T-helper 1 cell (primary cell): Measurements from ENCODE around the gene ZNF48.

Experiments used
- DNase-seq, 5 donors: peaks; one replicate each; pipeline ENCODE4 v3.0.0-alpha.2; 2012 to 2020

ZNF48 gene

DNA sequence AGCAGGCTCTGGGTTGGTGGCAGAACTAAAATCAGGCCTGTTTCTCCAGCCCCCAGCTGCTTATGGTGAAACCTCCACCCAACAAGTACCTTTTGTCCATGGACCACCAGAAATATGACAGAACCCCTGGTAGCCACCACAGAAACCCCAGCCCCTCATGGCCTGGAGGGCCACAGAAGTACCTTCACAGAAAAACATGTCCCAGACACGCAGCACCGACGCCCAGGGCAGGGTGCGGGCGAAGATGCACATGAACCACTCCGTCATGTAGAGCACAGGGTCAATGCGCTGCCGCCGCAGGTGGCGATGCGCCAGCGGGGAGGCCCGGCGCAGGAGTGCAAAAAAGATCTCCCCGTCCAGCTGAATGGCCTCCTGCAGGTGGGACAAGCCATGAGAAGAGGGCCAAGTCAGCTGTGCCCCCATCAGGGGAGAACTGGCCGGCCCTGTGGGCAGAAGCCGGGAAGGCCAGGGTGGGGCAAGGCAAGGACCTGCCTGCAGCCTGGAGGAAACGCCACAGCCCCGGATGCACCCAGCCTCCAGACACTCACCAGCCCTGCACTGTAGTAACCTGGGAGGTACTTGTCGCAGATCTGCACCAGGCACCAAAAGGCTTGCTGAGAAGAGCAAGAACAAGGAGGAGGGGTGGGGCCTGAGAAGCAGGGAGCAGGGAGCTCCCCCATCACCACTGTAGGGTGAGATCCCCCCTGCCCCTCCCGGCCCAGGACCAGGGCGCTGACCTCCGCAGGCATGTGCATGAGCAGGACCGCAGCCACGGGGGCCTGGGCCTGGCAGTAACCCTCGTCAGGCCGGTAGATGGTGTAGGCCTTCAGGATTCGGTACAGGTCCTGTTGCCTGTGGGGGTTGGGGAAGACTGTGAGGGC is 36.0 kb upstream of the ZNF48 start:
- no peak for DNase-seq

DNA sequence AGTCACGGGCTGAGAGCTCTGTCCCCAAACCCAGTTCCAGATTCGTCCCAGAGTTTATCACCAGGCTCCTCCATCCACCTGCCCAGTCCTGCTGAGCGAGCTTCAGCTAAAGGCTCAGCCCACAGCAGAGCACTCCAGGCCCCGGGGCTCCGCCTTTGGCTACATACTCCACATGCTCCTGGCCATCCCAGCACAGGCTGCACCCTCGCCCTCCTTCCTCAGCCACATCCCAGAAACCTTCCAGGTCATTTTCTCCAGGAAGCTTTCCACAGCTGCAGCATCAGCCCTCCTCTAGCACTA is 35.4 kb upstream of the ZNF48 start:
- no peak for DNase-seq

DNA sequence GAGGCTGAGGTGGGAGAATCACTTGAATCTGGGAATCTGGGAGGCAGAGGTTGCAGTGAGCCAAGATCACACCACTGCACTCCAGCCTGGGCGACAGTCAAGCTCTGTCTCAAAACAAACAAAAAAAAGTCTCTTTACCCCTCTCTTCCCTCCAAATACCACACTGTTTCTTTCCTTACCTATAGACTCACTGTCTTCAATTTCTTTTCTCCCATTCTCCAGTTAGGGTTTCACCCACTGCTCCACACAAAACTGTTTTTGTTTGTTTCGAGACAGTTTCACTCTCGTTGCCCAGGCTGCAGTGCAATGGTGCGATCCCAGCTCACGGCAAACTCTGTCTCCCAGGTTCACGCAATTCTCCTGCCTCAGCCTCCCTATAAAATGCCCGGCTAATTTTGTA is 34.0 kb upstream of the ZNF48 start:
- no peak for DNase-seq

DNA sequence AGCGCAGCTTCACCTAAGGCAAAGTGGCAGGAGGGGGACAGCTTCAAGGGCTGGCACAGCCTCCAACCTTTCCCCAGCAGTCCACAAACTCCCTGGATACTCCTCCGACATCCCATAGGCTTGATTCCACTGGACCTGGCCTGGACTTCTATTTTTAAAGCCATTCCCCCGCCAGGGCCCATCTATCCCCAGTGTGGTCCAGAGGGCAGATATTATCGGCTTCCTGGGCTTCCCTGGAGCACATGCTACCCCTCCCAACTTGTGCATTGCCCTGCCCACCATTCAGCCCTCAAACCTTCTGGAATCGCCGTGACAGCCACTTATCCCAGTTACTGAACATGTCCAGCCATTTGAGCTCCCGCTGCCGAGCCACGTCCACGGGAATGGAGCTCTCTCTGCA is 30.0 kb upstream of the ZNF48 start:
- no peak for DNase-seq

DNA sequence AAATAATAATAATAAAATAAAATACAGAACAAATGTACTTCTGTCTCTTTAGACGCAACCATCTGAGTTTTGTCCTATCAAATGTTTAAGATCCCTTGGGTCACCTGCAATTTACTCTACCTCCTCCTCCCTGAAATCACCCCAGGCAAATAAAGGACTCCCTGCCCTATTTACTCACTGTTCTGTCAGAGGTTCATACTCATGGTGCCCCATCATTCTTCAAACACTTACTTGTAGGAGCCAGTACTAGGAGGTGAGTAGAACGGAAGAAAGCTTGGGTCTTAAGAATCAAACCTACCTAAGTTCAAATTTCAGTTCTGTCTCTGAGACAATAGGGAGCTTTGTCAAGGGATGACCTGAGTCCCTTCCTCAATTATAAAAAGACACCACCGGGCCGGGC is 28.7 kb upstream of the ZNF48 start:
- no peak for DNase-seq

DNA sequence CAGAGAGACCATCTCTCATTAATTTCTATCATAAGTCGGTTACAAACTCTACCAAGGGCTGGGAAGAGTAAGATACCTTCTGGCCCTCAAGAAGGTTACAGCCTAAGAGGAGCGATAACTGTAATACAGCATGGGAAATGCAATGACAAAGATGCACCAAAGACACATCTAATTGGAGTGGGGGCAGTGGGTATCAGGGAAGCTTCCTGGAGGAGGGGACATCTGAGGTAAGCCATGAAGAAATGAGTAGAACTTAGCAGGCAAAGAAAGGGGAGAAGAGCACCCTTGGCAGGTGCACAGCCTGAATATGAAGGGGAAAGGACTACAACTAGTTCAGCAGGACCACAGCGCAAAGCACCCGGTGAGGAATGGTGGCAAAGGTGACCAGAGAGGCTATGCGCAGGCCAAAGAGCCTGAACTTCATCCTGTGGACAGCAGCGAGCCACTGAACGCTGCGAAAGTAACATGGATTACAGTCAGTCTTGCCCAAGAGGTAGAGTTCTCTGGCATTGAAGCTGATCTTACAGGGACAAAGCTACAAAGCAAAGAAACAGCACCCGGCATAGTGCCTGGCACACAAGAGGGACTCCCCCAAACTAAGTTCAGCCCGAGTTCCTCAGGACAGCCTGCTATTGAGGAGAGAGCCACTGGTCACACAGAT is 27.7 kb upstream of the ZNF48 start:
- no peak for DNase-seq

DNA sequence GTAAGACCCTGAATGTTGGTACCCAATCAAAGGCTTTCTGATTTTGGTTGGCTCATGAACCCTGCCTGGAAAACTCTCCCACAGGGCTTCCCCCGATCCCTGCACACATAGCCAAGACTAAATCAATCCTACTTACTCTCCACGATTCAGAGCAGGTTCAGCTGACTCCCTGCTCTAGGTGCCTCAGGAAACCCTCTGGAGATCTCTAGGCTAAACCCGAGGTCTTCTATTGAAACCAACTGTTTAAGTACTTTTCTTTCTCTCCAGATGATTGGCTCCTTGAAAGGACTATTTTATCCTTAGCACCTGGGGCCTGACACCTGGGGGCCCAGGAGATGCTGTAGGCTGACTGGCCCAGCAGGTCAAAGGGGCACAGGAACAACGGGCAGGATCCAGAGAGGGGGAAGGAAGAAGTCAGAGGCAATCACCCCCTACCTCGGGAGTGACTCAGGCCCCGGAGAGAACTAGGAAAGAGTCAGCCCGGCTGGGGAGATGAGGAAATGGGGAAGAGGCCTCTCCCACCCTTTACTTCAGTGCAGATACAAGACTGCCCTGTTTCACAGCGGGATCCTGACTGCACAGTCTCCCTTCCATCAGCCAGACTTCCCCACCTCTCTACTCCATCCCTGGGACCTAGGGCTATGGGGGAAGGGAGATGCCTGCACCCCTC is 27.0 kb upstream of the ZNF48 start:
- DNase-seq, result no peak

DNA sequence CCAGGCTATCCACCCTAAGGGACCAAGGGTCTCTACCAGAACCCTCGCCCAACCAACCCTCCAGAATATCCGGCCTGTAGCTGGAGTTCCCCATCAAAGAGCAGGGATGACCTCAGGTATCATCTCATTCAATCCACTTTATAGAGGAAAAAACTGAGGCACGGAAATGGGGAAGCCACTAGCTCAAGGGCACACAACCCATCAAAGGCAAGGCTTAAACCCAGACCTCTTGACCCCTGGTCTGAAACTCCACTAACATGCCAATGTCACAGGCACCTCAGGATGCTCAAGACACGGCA is 26.5 kb upstream of the ZNF48 start:
- no peak for DNase-seq

DNA sequence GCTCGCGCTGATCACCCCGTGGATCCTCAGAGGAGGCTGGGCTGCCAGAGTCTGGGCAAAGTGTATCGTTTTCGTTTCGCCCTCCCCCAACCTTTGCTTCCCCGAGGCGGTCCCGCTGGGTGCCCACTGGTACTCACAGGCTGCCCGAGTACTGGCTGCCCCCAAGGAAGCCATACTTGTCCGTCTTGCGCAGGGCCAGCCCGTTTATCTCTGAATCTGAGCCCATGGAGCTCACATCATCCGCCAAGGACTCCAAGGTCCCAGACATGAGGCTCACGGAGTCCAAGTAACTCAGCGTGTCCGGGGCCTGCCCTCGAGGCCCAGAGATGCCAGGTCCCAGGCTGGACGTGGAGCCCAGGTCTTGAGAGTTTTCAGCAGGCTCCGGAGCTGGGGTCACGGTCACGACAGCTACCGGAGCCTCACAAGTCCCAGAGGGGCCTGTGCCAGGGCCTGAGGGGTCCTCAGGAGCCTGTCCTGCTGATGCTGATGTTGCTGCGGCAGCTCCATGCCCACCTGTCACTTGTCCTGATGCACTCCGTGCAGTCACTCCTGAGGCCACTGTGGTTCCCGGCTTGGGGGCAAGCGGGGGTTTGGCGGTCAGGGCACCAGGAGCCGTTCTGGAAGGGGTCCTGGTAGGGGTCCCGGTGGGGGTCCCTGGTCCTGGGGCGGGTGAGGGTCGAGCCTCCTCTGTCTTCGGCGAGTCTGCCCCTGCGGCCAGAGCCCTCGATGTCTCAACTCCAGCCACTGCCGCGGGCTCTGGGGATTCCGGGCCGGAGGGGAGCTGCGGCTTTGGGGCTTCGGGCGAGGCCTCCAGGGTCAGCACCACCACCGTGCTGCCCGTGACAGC is 25.9 kb upstream of the ZNF48 start:
- DNase-seq, result no peak

DNA sequence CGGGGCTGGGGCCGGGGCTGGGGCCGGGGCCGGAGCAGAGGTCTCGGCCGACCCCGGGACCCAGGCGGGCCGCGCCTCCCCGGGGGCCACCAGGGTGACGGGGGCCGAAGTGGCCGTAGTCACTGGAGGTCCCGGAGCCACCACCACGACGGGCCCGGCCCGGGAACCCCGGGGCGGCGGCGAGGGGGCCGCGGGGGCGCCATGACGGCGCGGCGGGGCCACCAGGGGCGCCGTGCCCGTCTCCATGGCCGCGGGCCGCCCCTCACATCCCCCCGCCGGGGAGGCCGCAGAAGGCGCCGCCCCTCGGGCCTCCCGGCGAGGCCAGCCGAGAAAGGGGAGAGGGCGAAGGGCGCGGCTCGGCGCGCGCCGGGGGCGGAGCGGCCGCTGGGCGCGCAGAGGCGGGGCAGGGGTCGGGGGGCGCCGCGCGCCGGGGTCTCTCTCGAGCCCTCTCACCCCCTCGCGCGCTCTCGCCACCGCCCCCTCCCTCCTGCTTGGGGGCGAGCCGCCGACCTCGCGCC is 25.2 kb upstream of the ZNF48 start:
- no peak for DNase-seq

DNA sequence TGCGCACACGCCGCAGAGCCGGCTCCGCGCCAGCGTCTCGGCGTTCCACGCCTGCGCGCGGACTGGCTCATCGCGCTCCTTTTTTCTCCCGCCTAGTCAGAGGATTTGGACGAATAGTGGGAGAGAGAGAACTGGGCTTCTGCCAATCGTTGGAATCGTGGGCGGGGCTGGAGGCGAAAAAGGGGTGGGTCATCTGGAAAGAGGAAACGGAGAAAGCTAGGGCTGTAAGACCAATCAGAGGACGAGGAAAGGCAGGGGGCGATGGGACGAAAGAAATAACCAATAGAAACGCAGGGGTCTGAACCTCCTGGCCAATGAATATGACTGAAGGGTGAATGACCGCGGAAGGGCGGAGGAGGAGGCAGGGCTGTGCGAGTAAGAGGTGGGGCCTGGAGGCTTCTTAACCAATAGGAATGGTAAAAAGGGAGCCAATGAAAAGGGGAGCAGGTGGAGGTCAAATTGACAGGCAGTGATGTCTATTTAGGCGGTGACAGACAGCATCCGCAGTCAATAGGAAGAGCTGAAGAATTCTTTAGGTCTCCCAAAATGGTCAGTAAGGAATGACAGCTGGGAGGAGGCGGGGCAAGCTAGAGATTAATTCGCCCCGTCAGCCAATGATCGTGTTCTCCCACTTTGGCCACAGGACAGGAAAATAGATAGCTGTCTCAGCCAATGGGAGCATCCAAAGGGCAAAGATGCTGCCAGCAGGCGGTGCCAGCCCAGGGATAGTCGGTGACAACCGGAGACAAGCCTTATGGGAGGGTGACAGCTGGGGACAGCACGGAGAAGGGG is 24.6 kb upstream of the ZNF48 start, which contains the start of gene TBC1D10B:
TBC1D10B (minus strand) TSS at position 39 of the 792 bp plus-strand sequence. CDS start 311 bp downstream, outside the sequence.
- DNase-seq, result peak; percentile 93 to 100 (median 99)

DNA sequence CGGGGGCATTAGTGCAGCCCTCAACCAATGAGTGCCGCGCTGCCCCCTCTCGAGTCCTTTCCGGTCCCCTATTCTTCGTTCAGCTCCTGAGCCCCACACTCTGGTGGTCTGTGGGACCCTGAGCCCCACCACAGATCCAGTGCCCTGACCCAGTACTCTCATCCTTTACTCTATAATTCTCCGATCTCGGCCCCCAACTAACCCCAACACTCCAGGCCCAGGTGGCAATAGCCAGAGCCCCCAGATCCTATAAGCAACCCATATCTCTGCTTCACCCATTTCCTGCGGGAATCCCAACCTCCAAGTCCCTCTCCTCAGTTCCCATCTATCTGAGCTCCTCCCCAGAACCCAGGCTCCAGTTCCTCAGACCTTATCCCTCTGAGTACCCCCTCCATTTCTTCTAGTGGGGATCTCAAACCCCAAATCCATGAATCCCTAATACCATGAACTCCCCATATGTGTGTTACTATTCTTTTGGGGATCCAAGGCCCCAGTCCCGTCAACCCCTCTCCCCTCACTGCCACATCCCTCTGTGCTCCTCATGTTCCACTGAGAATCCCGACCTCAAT is 23.9 kb upstream of the ZNF48 start:
- DNase-seq, result no peak

DNA sequence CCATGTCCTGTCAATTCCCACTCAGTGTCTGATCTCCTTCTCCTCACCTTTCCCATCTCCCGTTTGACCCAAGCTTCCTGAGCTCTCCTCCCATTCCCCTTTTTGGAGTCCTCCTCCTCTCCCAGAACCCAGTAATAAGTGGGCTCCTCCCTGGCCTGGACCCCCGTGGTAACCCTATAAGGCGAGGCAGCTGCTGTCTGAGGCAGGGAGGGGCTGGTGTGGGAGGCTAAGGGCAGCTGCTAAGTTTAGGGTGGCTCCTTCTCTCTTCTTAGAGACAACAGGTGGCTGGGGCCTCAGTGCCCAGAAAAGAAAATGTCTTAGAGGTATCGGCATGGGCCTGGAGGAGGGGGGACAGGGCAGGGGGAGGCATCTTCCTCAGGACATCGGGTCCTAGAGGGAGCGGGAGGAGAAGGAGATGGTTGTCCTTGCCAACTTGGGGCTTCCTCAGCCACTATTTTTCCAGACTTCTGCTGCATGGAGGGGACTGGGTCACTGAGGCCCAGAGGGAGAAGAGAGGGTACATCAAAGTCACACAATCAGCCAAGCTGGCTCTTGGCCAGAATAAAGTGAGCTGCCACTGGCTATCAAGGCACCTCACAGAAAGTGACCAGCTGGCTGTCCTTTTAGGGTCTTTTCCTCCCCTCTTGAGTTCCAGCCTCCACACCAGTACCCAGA is 23.0 kb upstream of the ZNF48 start:
- no peak for DNase-seq

DNA sequence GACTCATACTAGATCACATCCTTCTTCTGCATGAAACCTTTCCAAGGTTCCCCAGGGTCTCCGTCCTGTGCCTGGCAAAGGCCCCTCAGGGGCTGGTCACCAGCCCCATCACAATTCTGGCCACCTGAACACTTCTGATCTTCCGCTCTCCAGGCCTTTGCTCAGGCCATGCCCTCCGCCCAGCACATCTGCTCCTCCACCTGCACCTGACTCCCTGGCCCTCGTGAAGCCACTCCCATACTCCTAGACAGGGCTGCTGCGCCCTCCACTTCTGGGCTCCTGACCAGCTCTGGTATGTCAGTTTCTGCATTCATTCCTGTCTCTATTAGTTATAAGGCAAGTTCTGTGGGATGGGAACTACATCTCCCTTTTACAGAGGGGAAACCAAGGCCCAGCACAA is 22.5 kb upstream of the ZNF48 start:
- DNase-seq, result no peak

DNA sequence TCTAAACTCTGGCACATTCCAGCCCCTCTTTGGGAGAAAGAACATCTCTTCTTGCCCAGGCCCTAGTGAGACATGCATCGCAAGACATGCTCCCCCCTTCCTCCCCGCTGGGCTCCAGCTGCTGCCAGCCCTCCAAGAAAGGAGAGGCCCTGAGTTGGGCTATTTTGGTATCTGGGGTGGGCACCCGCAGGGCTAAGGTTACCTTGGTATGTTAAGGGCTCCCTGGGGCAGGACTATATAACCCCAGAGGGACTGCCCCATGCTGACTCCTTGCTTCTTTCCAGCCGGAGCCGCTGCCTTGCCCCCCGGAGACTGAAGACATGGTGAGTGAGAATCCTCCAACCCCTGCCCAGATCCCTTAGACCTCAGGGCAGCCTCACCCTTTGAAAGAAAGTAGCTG is 20.7 kb upstream of the ZNF48 start, which contains the start of gene MYL11:
MYL11 (plus strand) TSS at position 265 of the 400 bp plus-strand sequence; CDS start at position 321, 56 bp downstream.
- no peak for DNase-seq

DNA sequence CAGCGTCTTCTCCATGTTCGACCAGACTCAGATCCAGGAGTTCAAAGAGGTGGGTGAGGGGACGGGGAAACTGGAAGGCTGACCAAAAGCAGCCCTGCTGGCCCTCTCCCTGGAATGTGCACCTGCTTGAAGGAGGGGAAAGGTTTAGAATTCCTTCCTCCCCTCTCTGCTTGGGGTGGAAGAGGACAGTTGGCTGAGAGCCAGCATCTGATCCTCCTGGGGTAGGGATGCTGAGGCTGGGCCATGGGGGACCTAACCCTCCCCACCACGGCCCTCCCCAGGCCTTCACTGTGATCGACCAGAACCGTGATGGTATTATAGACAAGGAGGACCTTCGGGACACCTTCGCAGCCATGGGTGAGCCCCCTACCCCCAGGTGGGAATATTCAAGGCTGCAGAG is 19.4 kb upstream of the ZNF48 start:
- DNase-seq, result no peak

DNA sequence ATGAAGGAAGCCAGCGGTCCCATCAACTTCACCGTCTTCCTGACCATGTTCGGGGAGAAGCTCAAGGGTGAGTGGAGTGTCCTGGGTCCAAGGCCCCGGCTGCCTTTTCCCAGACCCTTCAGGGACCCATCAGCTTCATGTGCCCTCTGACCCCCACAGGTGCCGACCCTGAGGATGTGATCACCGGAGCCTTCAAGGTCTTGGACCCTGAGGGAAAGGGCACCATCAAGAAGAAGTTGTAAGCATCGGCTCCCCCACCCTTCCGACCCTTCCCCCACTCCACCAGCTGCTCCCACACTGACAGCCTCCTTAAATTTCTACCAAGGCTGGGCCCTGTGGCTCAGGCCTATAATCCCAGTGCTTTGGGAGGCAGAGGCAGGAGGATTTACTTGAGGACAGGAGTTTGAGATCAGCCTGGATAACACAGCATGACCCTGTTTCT is 18.7 kb upstream of the ZNF48 start:
- DNase-seq, result no peak

DNA sequence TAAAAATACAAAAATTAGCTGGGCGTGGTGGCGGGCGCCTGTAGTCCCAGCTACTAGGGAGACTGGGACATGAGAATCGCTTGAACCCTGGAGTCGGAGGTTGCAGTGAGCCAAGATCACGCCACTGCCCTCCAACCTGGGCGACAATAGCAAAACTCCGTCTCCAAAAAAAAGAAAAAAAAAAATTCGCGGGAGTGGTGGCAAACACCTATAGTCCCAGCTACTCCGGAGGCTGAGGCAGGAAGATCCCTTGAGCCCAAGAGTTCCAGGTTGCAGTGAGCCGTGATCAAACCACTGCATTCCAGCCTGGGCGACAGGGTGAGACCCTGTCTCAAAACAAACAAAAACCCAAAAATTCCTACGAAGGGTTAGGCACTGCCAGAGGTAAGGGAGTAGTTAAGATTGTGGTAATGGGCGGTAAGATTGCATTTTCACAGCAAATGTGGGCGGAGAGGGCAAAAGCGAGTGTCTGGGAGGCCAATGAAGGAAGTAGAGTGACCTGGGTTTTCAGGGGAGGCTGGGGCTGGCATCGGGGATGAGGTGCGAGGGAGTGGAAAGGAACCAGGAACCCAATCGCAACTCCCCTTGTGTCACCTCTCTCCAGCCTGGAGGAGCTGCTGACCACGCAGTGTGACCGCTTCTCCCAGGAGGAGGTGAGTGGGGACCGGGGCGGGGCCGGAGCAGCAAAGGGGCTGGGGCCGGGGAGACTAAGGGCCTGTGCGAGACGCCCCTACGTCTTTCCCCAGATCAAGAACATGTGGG is 18.0 kb upstream of the ZNF48 start:
- DNase-seq, result no peak

DNA sequence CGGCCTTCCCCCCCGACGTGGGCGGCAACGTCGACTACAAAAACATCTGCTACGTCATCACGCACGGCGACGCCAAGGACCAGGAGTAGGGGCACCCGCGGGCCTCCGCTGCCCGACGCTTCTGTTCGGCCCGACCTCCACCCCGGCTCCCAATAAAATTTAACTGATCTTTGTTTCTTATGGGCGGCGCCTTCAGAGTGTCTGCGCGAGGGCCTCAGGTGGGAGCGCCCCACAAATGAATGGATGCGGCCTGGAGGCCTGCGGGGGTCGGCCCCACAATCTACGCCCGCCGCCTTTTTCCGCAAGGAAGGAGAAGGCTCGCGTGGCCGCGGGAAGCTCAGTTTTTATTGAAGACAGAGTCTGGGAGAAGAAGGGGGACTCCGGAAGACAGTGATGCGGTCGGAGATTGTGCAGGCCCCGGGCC is 17.4 kb upstream of the ZNF48 start:
- DNase-seq, result peak; percentile 74 to 91 (median 85)
